OCI-LY7 (cell line): ENCODE results near the gene FCHSD2. TPM values are rescaled to one million over a fixed set of nuclear protein-coding genes. Genes with fewer than 3 reads are reported as not detected.

Source experiments
- BruUV-seq: library from RNA; stranded (reverse); fragments of 400-500 nt; replicated peaks from 2 replicates; lab custom pipeline; 2021; lab: Mats Ljungman, UMichigan
- CTCF ChIA-PET: fragments of 300-600 bp; sonication (Branson Sonifier 250); formaldehyde crosslinking; loops from one replicate; lab custom pipeline; 2022; ENCODE audit warnings: antibody characterized with exemption; ENCODE audit not compliant: unreplicated experiment; lab: Charles Lee
- POLR2A ChIA-PET: fragments of 300-600 bp; sonication (Branson Sonifier 250); formaldehyde crosslinking; loops from one replicate; lab custom pipeline; 2022; ENCODE audit warnings: antibody characterized with exemption; lab: Charles Lee
- DNase-seq: peaks from one replicate; pipeline ENCODE4 v3.0.0-alpha.2; 2015; ENCODE audit warnings: low spot score
- H2AFZ ChIP-seq: fragments of 200-600 bp; sonication (generic), shearing (Covaris generic); 2 replicates; pipeline ENCODE4 v1.6.1; 2014; ENCODE audit warnings: mild to moderate bottlenecking, antibody characterized with exemption, low read length, moderate library complexity
- H3K27ac ChIP-seq: fragments of 200-600 bp; sonication (generic); 2 replicates; pipeline ENCODE4 v1.5.1; 2014; ENCODE audit warnings: mixed run types, low read depth, mild to moderate bottlenecking, moderate library complexity, low read length, inconsistent platforms; ENCODE audit not compliant: poor library complexity, severe bottlenecking
- H3K36me3 ChIP-seq: fragments of 200-600 bp; sonication (generic); 2 replicates; pipeline ENCODE4 v1.6.1; 2014; ENCODE audit warnings: mild to moderate bottlenecking, antibody characterized with exemption, low read length, moderate library complexity, mixed read lengths; ENCODE audit not compliant: insufficient read depth
- H3K4me1 ChIP-seq: fragments of 200-600 bp; sonication (generic); 2 replicates; pipeline ENCODE4 v1.5.1; 2014; ENCODE audit warnings: mild to moderate bottlenecking, low read length; ENCODE audit not compliant: insufficient read depth, poor library complexity, severe bottlenecking
- H3K4me2 ChIP-seq: fragments of 200-600 bp; sonication (generic); 2 replicates; pipeline ENCODE4 v1.6.1; 2014; ENCODE audit warnings: mild to moderate bottlenecking, low read length
- H3K4me3 ChIP-seq: fragments of 200-600 bp; sonication (generic); 2 replicates; pipeline ENCODE4 v1.5.1; 2014; ENCODE audit warnings: mild to moderate bottlenecking, low read depth, low read length; ENCODE audit not compliant: poor library complexity, severe bottlenecking
- H3K79me2 ChIP-seq: fragments of 200-600 bp; sonication (generic); 2 replicates; pipeline ENCODE4 v1.6.1; 2016; ENCODE audit warnings: low read depth, mild to moderate bottlenecking, low read length, moderate library complexity, mixed read lengths; ENCODE audit not compliant: insufficient read depth
- H3K9me2 ChIP-seq: fragments of 200-600 bp; sonication (generic); 2 replicates; pipeline ENCODE4 v1.6.1; 2016; ENCODE audit warnings: mild to moderate bottlenecking, low read length, mixed read lengths; ENCODE audit not compliant: insufficient read depth
- H3K9me3 ChIP-seq: fragments of 200-600 bp; sonication (generic); 2 replicates; pipeline ENCODE4 v1.6.1; 2014; ENCODE audit warnings: mild to moderate bottlenecking, mixed run types, low read length, mixed read lengths
- H4K20me1 ChIP-seq: fragments of 200-600 bp; sonication (generic); 2 replicates; pipeline ENCODE4 v1.6.1; 2014; ENCODE audit warnings: mild to moderate bottlenecking, antibody characterized with exemption, low read length, moderate library complexity, mixed read lengths; ENCODE audit not compliant: insufficient read depth
- EZH2phosphoT487 ChIP-seq: fragments of 200-600 bp; sonication (generic); IDR thresholded peaks from 2 replicates; pipeline ENCODE4 v1.6.1; 2018; ENCODE audit warnings: low read depth, borderline replicate concordance, mild to moderate bottlenecking, mixed run types, antibody characterized with exemption, low read length, moderate library complexity, mixed read lengths
- intact Hi-C: fragments of 100-400 bp; cut with micrococcal nuclease; formaldehyde crosslinking; loops from one replicate; pipeline ENCODE4 v1.10.0; 2022; ENCODE audit not compliant: unreplicated experiment
- total RNA-seq, 2 experiments: library from RNA; depleted of rRNA in 1 of 2; stranded (reverse); fragments of >200 nt in 1 of 2; shearing (Covaris generic) in 1 of 2; gene quantifications; 2 replicates each; pipeline ENCODE4 v1.2.3, GENCODE V29; 2014 to 2022
- TF ChIP-seq, protein P1 (sequence below): fragments of 200-600 bp; sonication (generic); conservative IDR thresholded peaks from 2 replicates; pipeline ENCODE4 v1.5.1; 2014; ENCODE audit warnings: mild to moderate bottlenecking, antibody characterized with exemption, low read length, moderate library complexity, mixed read lengths

FCHSD2 gene
- total RNA-seq, 2 experiments from 2014 or later = 39.0 to 147 TPM

DNA sequence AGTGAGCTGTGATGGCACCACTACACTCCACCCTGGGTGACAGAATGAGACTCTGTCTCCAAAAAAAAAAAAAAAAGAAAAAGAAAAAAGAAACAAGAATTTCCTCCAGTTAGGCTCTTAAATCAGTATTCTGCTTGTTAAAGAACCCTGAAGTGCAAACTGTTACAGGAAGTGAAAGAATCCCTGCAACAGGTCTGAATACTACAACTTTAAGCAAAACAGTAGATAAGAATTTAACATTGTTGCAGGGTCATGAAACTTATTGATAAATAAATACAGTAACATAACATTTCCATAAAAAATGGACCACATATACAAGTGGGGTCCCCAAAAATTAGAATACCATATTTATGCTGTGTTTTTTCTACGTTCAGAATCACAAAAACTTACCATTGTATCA, 35.8 kb downstream of the FCHSD2 start:
- Histone ChIP-seq H3K27ac (no peak overlapping the region), H3K36me3 (peaks cover 84% of the 10 kb centered on the region), H3K4me2 (no peak overlapping the region), H3K9me2 (no peaks in the 10 kb centered on the region), H3K4me3 (no peak overlapping the region), H2AFZ (no peak overlapping the region), H4K20me1 (0 out of 2 replicates have a peak, but pooled peaks cover 15% of the 10 kb centered on the region), H3K4me1 (peaks cover 4% of the 10 kb centered on the region), H3K79me2 (peaks cover 96% of the 10 kb centered on the region), H3K9me3 (peaks cover 22% of the 10 kb centered on the region; the same call in 1 of the 2 replicates)
- no peak for DNase-seq
- intact Hi-C loops = no loop called here
- no peak for TF ChIP-seq EZH2phosphoT487
- TF ChIP-seq, protein P1, sequence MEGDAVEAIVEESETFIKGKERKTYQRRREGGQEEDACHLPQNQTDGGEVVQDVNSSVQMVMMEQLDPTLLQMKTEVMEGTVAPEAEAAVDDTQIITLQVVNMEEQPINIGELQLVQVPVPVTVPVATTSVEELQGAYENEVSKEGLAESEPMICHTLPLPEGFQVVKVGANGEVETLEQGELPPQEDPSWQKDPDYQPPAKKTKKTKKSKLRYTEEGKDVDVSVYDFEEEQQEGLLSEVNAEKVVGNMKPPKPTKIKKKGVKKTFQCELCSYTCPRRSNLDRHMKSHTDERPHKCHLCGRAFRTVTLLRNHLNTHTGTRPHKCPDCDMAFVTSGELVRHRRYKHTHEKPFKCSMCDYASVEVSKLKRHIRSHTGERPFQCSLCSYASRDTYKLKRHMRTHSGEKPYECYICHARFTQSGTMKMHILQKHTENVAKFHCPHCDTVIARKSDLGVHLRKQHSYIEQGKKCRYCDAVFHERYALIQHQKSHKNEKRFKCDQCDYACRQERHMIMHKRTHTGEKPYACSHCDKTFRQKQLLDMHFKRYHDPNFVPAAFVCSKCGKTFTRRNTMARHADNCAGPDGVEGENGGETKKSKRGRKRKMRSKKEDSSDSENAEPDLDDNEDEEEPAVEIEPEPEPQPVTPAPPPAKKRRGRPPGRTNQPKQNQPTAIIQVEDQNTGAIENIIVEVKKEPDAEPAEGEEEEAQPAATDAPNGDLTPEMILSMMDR = no peak
- ChIA-PET POLR2A (interaction anchor here (1.0 to 1.2 kb wide), 3 partner anchors 10 to 71 kb away, joined by 3 to 4 read pairs (median 4); partner anchors contain the start of gene FCHSD2), CTCF (no interaction called here)
- no TSS peak for BruUV-seq

DNA sequence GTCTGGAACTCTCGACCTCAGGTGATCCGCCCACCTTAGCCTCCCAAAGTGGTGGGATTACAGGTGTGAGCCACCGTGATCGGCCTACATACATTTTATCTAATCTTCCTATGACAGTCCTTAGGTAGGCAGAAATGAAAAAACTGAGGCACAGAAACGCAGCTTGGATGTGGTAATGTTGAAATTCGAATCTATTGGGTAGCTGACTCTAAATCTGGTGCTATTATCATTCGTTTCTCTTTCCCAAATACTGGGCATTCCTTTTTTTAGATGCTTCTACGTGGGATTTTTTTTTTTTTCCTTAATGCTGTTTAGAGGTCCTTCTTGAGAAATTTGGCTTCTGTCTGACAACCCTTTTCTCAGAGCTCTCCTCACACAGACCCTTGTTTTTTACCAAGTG, 41.5 kb downstream of the FCHSD2 start:
- ChIA-PET POLR2A (interaction anchor here (0.7 to 1.0 kb wide), 2 partner anchors 10 to 14 kb away, joined by 3 read pairs; no protein-coding TSS in a partner anchor), CTCF (no interaction called here)
- no peak for DNase-seq
- no TSS peak for BruUV-seq
- H3K4me1 ChIP-seq = no peaks in the 10 kb centered on the region
- TF ChIP-seq, protein P1 = no peak
- no peak for TF ChIP-seq EZH2phosphoT487
- peaks cover 94% of the 10 kb centered on the region for H3K36me3 ChIP-seq
- H3K79me2 ChIP-seq = peaks cover 100% of the 10 kb centered on the region
- H3K4me2 ChIP-seq = no peak overlapping the region
- H3K9me2 ChIP-seq = no peaks in the 10 kb centered on the region
- H4K20me1 ChIP-seq = 0 out of 2 replicates have a peak, but pooled peaks cover 15% of the 10 kb centered on the region
- no peak overlapping the region for H3K27ac ChIP-seq
- intact Hi-C loops = no loop called here
- H2AFZ ChIP-seq = no peak overlapping the region
- H3K9me3 ChIP-seq = no peaks in the 10 kb centered on the region; the same call in 1 of the 2 replicates
- H3K4me3 ChIP-seq = no peak overlapping the region

DNA sequence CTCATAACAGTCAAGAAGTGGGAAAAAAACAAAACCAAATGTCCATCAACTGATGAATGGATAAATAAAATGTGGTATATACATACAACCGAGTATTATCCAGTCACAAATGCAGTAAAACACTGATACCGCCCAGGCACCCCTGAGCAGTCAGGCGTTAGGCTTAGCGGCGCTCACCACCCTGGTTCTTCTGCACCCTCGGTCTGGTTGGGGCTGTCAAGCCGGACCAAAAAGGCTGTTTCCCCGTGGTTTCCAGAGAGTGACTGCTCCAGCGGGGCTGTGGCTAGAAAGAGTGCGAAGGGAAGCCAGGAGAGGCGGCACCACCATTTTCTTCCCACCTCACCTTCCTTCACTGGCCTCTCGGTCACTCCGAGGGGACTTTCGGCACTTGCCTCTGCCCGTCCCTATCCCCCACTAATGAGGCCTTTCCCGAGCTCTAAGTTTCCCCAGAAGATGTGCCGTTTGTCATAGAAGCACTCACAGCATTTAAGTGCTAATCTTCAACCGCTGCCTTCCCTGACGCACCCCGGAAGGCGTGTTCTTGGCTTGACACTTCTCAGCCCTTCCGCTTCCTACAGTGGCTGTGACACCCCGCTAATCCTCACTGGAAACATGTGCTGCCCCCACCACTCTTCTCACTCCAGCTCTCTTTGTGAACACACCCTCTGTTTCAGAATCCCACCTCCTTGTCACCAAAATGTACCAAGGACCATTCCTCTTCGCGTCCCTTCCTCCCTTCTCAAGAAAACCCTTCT, 42.4 kb downstream of the FCHSD2 start:
- H3K79me2 ChIP-seq = peaks cover 100% of the 10 kb centered on the region
- H3K9me2 ChIP-seq = no peaks in the 10 kb centered on the region
- TF ChIP-seq, protein P1 = no peak
- TF ChIP-seq EZH2phosphoT487 = no peak
- DNase-seq = no peak
- intact Hi-C loops = no loop called here
- CTCF ChIA-PET = no interaction called here
- H3K36me3 ChIP-seq = peaks cover 96% of the 10 kb centered on the region
- POLR2A ChIA-PET = no interaction called here
- H3K27ac ChIP-seq = no peak overlapping the region
- H3K4me3 ChIP-seq = no peak overlapping the region
- H4K20me1 ChIP-seq = 0 out of 2 replicates have a peak, but pooled peaks cover 18% of the 10 kb centered on the region
- no peak overlapping the region for H3K4me2 ChIP-seq
- H3K9me3 ChIP-seq = no peaks in the 10 kb centered on the region; the same call in 1 of the 2 replicates
- no peak overlapping the region for H2AFZ ChIP-seq
- no TSS peak for BruUV-seq
- no peaks in the 10 kb centered on the region for H3K4me1 ChIP-seq
